ENCODE results near the gene ZFTA. TPM values are rescaled to one million over a fixed set of nuclear protein-coding genes. Genes with fewer than 3 reads are reported as not detected.
A peak's percentile ranks its signal among the peaks of the same experiment; 100 is the strongest.

ZFTA gene
- total and polyA plus RNA-seq, 11 donors, result 4.6 to 17.9 (median 10.0) TPM

DNA sequence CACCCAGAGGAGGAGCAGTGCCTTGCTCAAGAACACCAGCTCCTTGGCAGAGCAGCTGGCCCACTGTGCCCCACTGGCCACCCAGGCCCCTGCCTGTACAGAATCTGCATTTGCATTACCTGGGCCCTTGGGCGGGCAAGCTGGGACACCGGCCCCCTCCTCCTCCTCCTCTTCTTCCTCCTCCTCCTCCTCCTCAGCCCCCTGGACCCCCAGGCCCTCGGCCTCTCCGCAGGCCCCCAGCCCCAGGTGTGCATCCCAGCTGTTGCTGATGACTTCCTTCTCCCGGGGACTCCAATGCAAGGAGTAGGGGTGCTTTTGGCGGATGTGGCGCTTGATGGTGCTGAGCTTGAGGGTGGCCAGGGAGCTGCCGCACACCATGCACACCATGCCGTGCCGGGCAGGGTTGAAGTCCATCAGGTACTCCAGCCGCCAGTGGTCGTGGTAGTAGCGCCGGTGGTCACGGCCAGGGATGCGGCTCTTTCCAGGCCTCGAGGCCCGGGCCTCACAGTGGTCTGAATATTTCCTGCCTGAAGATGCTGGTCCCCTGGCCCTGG, 2.8 kb downstream of the ZFTA start:
- intact Hi-C loops (cut with DNase I), result loop anchor here (5.0 to 10.0 kb wide), 5 partner anchors 47 to 379 kb away; partner anchors contain the start of gene SPINDOC (in 7 of the 10)
- peak in 1 of 5 donors; percentile 35 for DNase-seq
- 86 to 88% (median 87%) methylated on average over 5 to 18 of the region's 18 CpGs for WGBS, 4 donors

GRCh38 chr11:63764679-63765647, 3.6 kb downstream of the ZFTA start:
- Histone ChIP-seq H3K36me3 (peaks cover 0 to 13% (median 6%) of the 10 kb centered on the region in 9 donors), H3K27ac (peak overlapping the region in 3 of 12 donors; percentile 61 to 92 (median 77)), H3K4me3 (no peak overlapping the region), H3K4me1 (peaks cover 0 to 55% (median 30%) of the 10 kb centered on the region in 12 donors), H3K27me3 (peaks cover 0 to 10% (median 0%) of the 10 kb centered on the region in 9 donors), H3K9me3 (no peaks in the 10 kb centered on the region)
- no peak for ATAC-seq
- 82 to 87% (median 86%) methylated on average over 10 to 30 of the region's 30 CpGs for WGBS, 4 donors
- no peak for TF ChIP-seq POLR2A (IDR thresholded peaks at IDR 0.05)
- TF ChIP-seq, protein P1, sequence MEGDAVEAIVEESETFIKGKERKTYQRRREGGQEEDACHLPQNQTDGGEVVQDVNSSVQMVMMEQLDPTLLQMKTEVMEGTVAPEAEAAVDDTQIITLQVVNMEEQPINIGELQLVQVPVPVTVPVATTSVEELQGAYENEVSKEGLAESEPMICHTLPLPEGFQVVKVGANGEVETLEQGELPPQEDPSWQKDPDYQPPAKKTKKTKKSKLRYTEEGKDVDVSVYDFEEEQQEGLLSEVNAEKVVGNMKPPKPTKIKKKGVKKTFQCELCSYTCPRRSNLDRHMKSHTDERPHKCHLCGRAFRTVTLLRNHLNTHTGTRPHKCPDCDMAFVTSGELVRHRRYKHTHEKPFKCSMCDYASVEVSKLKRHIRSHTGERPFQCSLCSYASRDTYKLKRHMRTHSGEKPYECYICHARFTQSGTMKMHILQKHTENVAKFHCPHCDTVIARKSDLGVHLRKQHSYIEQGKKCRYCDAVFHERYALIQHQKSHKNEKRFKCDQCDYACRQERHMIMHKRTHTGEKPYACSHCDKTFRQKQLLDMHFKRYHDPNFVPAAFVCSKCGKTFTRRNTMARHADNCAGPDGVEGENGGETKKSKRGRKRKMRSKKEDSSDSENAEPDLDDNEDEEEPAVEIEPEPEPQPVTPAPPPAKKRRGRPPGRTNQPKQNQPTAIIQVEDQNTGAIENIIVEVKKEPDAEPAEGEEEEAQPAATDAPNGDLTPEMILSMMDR (IDR thresholded peaks at IDR 0.05), result no peak
- no peak for DNase-seq
- intact Hi-C loops (cut with DNase I), result loop anchor here (5.0 to 10.0 kb wide), 5 partner anchors 47 to 380 kb away; partner anchors contain the start of gene SPINDOC (in 7 of the 10)

More for the DNA sequence above, 2.8 kb downstream of the ZFTA start:
- H3K4me3 ChIP-seq, result no peak overlapping the region
- H3K9me3 ChIP-seq, result no peaks in the 10 kb centered on the region
- TF ChIP-seq POLR2A (IDR thresholded peaks at IDR 0.05), result no peak
- TF ChIP-seq, protein P1 (IDR thresholded peaks at IDR 0.05), result no peak
- ATAC-seq, result no peak
- H3K4me1 ChIP-seq, result peaks cover 0 to 55% (median 31%) of the 10 kb centered on the region in 12 donors
- H3K27me3 ChIP-seq, result peaks cover 0 to 10% (median 0%) of the 10 kb centered on the region in 9 donors
- peaks cover 0 to 7% (median 0%) of the 10 kb centered on the region in 9 donors for H3K36me3 ChIP-seq
- H3K27ac ChIP-seq, result peak overlapping the region in 1 of 12 donors; percentile 92

DNA sequence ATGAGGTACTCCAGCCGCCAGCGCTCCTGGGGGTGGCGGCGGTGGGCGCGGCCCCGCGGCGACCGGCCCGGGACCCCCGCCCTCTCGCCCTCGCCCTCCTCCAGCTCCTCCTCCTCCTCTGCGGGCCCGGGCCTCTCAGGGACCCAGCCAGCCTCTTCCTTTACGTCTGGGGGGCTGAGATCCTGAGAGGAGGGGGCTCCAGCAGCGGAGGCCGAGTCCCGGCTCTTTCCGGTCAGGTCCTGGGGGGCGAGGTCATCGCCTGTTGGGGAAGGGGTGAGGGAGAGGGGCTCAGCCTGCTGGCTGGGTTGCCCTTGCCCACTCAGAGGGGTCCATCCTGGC, 4.3 kb downstream of the ZFTA start:
- Histone ChIP-seq H3K27me3 (peaks cover 0 to 4% (median 0%) of the 10 kb centered on the region in 9 donors), H3K4me3 (peak overlapping the region in 4 of 12 donors; percentile 52 to 63 (median 60)), H3K4me1 (peaks cover 0 to 50% (median 25%) of the 10 kb centered on the region in 12 donors), H3K9me3 (no peaks in the 10 kb centered on the region), H3K36me3 (peaks cover 0 to 18% (median 11%) of the 10 kb centered on the region in 9 donors), H3K27ac (peak overlapping the region in 3 of 12 donors; percentile 61 to 92 (median 77))
- TF ChIP-seq, protein P1 (IDR thresholded peaks at IDR 0.05), result no peak
- no peak for TF ChIP-seq POLR2A (IDR thresholded peaks at IDR 0.05)
- ATAC-seq (no peak), DNase-seq (peak in 1 of 5 donors; percentile 13)
- 77 to 91% (median 85%) methylated on average over 21 to 23 of the region's 23 CpGs for WGBS, 4 donors
- intact Hi-C loops (cut with DNase I), result loop anchor here in 5 of 10 donors (10.0 kb wide), 2 partner anchors 180 to 380 kb away; no protein-coding TSS in a partner anchor
